Activated CD4-positive, alpha-beta T cell treated with anti-CD3 and anti-CD28 coated beads, Interleukin-2, amount 10 ng/mL, durations not matched to agents 24 days and 14 days (primary cell): Measurements from ENCODE around the gene JPH3. TPM values are rescaled to one million over a fixed set of nuclear protein-coding genes. Genes with fewer than 3 reads are reported as not detected.

Experiments
- DNase-seq: peaks from one replicate; pipeline ENCODE4 v3.0.0; 2022
- H3K27ac Mint-ChIP-seq: one replicate; pipeline ENCODE4 v1.8.0; 2022; ENCODE audit warnings: mild to moderate bottlenecking, mixed read lengths
- H3K27me3 Mint-ChIP-seq: one replicate; pipeline ENCODE4 v1.8.0; 2022; ENCODE audit warnings: mixed read lengths
- H3K36me3 Mint-ChIP-seq: one replicate; pipeline ENCODE4 v1.8.0; 2022; ENCODE audit warnings: low read depth, mild to moderate bottlenecking, mixed read lengths
- H3K4me1 Mint-ChIP-seq: one replicate; pipeline ENCODE4 v1.8.0; 2021; ENCODE audit warnings: mixed read lengths
- H3K4me3 Mint-ChIP-seq: one replicate; pipeline ENCODE4 v1.8.0; 2022; ENCODE audit warnings: mild to moderate bottlenecking, moderate library complexity, mixed read lengths
- H3K9me3 Mint-ChIP-seq: one replicate; pipeline ENCODE4 v1.8.0; 2021; ENCODE audit warnings: mixed read lengths
- intact Hi-C: fragments of 100-400 bp; cut with micrococcal nuclease; formaldehyde crosslinking; loops from one replicate; pipeline ENCODE4 v1.15.1; 2023
- total RNA-seq: library from RNA; stranded (reverse); gene quantifications from 2 replicates; pipeline ENCODE4 v1.2.3, GENCODE V29; 2022

The JPH3 gene
- total RNA-seq, 1 donor from 2014 or later: not detected

GRCh38 chr16:87684711-87685404, 82.5 kb downstream of the JPH3 start:
- peaks cover 9% of the 10 kb centered on the region for H3K4me1 Mint-ChIP-seq
- H3K27me3 Mint-ChIP-seq: no peaks in the 10 kb centered on the region
- no peaks in the 10 kb centered on the region for H3K9me3 Mint-ChIP-seq
- intact Hi-C loops: no loop called here
- no peak for DNase-seq
- no peak overlapping the region for H3K4me3 Mint-ChIP-seq
- no peak overlapping the region for H3K27ac Mint-ChIP-seq
- no peaks in the 10 kb centered on the region for H3K36me3 Mint-ChIP-seq

GRCh38 chr16:87685405-87685755, 83.1 kb downstream of the JPH3 start:
- Mint-ChIP-seq H3K36me3 (no peaks in the 10 kb centered on the region), H3K27ac (no peak overlapping the region), H3K4me1 (peaks cover 9% of the 10 kb centered on the region), H3K4me3 (no peak overlapping the region), H3K27me3 (no peaks in the 10 kb centered on the region), H3K9me3 (no peaks in the 10 kb centered on the region)
- intact Hi-C loops: no loop called here
- no peak for DNase-seq

- Mint-ChIP-seq H3K4me1 (peaks cover 7% of the 10 kb centered on the region), H3K9me3 (no peaks in the 10 kb centered on the region), H3K36me3 (no peaks in the 10 kb centered on the region), H3K4me3 (no peak overlapping the region), H3K27ac (no peak overlapping the region), H3K27me3 (no peaks in the 10 kb centered on the region)
- no peak for DNase-seq
- intact Hi-C loops: no loop called here
These were observed 83.5 kb downstream of the JPH3 start for GRCh38 chr16:87685766-87686165.

- Mint-ChIP-seq H3K27ac (no peak overlapping the region), H3K27me3 (no peaks in the 10 kb centered on the region), H3K36me3 (no peaks in the 10 kb centered on the region), H3K4me3 (no peak overlapping the region), H3K9me3 (no peaks in the 10 kb centered on the region), H3K4me1 (peaks cover 6% of the 10 kb centered on the region)
- intact Hi-C loops: no loop called here
- no peak for DNase-seq
These were observed 84.4 kb downstream of the JPH3 start for GRCh38 chr16:87686697-87687096.

GRCh38 chr16:87687126-87687910, 85.0 kb downstream of the JPH3 start:
- Mint-ChIP-seq H3K27ac (no peak overlapping the region), H3K4me1 (peaks cover 2% of the 10 kb centered on the region)

GRCh38 chr16:87687998-87688529, 85.8 kb downstream of the JPH3 start:
- Mint-ChIP-seq H3K27ac (no peak overlapping the region), H3K4me1 (no peaks in the 10 kb centered on the region), H3K36me3 (no peaks in the 10 kb centered on the region), H3K4me3 (no peak overlapping the region), H3K27me3 (no peaks in the 10 kb centered on the region), H3K9me3 (no peaks in the 10 kb centered on the region)
- intact Hi-C loops: no loop called here
- no peak for DNase-seq

More at GRCh38 chr16:87687126-87687910, 85.0 kb downstream of the JPH3 start:
- intact Hi-C loops: no loop called here
- Mint-ChIP-seq H3K4me3 (no peak overlapping the region), H3K9me3 (no peaks in the 10 kb centered on the region), H3K27me3 (no peaks in the 10 kb centered on the region), H3K36me3 (no peaks in the 10 kb centered on the region)
- no peak for DNase-seq

GRCh38 chr16:87688876-87689815, 86.8 kb downstream of the JPH3 start:
- no peaks in the 10 kb centered on the region for H3K4me1 Mint-ChIP-seq
- H3K27ac Mint-ChIP-seq: no peak overlapping the region
- no peaks in the 10 kb centered on the region for H3K36me3 Mint-ChIP-seq
- intact Hi-C loops: no loop called here
- H3K4me3 Mint-ChIP-seq: no peak overlapping the region
- H3K27me3 Mint-ChIP-seq: no peaks in the 10 kb centered on the region
- DNase-seq: no peak
- H3K9me3 Mint-ChIP-seq: no peaks in the 10 kb centered on the region

GRCh38 chr16:87689956-87690465, 87.7 kb downstream of the JPH3 start:
- Mint-ChIP-seq H3K9me3 (no peaks in the 10 kb centered on the region), H3K27ac (no peak overlapping the region), H3K4me3 (no peak overlapping the region), H3K36me3 (peaks cover 4% of the 10 kb centered on the region), H3K4me1 (no peaks in the 10 kb centered on the region), H3K27me3 (no peaks in the 10 kb centered on the region)
- intact Hi-C loops: no loop called here
- DNase-seq: no peak

GRCh38 chr16:87690911-87691685, 88.8 kb downstream of the JPH3 start:
- Mint-ChIP-seq H3K36me3 (peaks cover 6% of the 10 kb centered on the region), H3K4me1 (no peaks in the 10 kb centered on the region), H3K9me3 (no peaks in the 10 kb centered on the region), H3K4me3 (no peak overlapping the region), H3K27me3 (no peaks in the 10 kb centered on the region), H3K27ac (no peak overlapping the region)
- intact Hi-C loops: no loop called here
- DNase-seq: no peak

GRCh38 chr16:87691686-87692079, 89.4 kb downstream of the JPH3 start:
- Mint-ChIP-seq H3K27ac (no peak overlapping the region), H3K9me3 (no peaks in the 10 kb centered on the region), H3K4me1 (no peaks in the 10 kb centered on the region), H3K27me3 (no peaks in the 10 kb centered on the region), H3K36me3 (peaks cover 7% of the 10 kb centered on the region), H3K4me3 (no peak overlapping the region)
- intact Hi-C loops: no loop called here
- no peak for DNase-seq

- Mint-ChIP-seq H3K4me1 (no peaks in the 10 kb centered on the region), H3K27me3 (no peaks in the 10 kb centered on the region), H3K9me3 (no peaks in the 10 kb centered on the region), H3K36me3 (peaks cover 7% of the 10 kb centered on the region), H3K27ac (no peak overlapping the region), H3K4me3 (no peak overlapping the region)
- intact Hi-C loops: no loop called here
- DNase-seq: no peak
These were observed 89.9 kb downstream of the JPH3 start for GRCh38 chr16:87692176-87692575.

GRCh38 chr16:87692756-87693155, 90.4 kb downstream of the JPH3 start:
- H3K27me3 Mint-ChIP-seq: no peaks in the 10 kb centered on the region
- H3K4me1 Mint-ChIP-seq: no peaks in the 10 kb centered on the region

GRCh38 chr16:87693827-87694226, 91.5 kb downstream of the JPH3 start:
- Mint-ChIP-seq H3K27ac (no peak overlapping the region), H3K27me3 (no peaks in the 10 kb centered on the region), H3K9me3 (no peaks in the 10 kb centered on the region)

More at GRCh38 chr16:87692756-87693155, 90.4 kb downstream of the JPH3 start:
- no peak overlapping the region for H3K27ac Mint-ChIP-seq
- no peaks in the 10 kb centered on the region for H3K9me3 Mint-ChIP-seq
- peaks cover 7% of the 10 kb centered on the region for H3K36me3 Mint-ChIP-seq
- H3K4me3 Mint-ChIP-seq: no peak overlapping the region
- no peak for DNase-seq
- intact Hi-C loops: no loop called here

More at GRCh38 chr16:87693827-87694226, 91.5 kb downstream of the JPH3 start:
- H3K4me1 Mint-ChIP-seq: peaks cover 3% of the 10 kb centered on the region
- no peak overlapping the region for H3K4me3 Mint-ChIP-seq
- DNase-seq: no peak
- H3K36me3 Mint-ChIP-seq: peaks cover 7% of the 10 kb centered on the region
- intact Hi-C loops: no loop called here
